Neural crest cell (in vitro differentiated cells): ENCODE results near the gene SYNE4. TPM values are rescaled to one million over a fixed set of nuclear protein-coding genes. Genes with fewer than 3 reads are reported as not detected.
"Not testable (repeated sequence)": the region's sequence is repeated elsewhere in the genome, so short reads cannot be mapped to it uniquely, and the experiment has no call there.

Source experiments
- DNase-seq: peaks from one replicate; pipeline ENCODE4 v3.0.0; 2021; ENCODE audit warnings: low read depth, mixed read lengths, low spot score
- H3K27ac Mint-ChIP-seq: one replicate; pipeline ENCODE4 v1.8.0; 2021; ENCODE audit warnings: mild to moderate bottlenecking, mixed read lengths; ENCODE audit not compliant: unreplicated experiment
- H3K27me3 Mint-ChIP-seq: 2 replicates; pipeline ENCODE4 v1.8.0; 2021; ENCODE audit warnings: low read depth, mild to moderate bottlenecking, mixed read lengths
- H3K36me3 Mint-ChIP-seq: 2 replicates; pipeline ENCODE4 v1.8.0; 2021; ENCODE audit warnings: low read depth, mild to moderate bottlenecking, mixed read lengths
- H3K4me1 Mint-ChIP-seq: 2 replicates; pipeline ENCODE4 v1.8.0; 2021; ENCODE audit warnings: mixed read lengths
- H3K4me3 Mint-ChIP-seq: one replicate; pipeline ENCODE4 v1.8.0; 2021; ENCODE audit warnings: mild to moderate bottlenecking, mixed read lengths
- H3K9me3 Mint-ChIP-seq: 2 replicates; pipeline ENCODE4 v1.8.0; 2021; ENCODE audit warnings: mixed read lengths
- total RNA-seq: library from RNA; stranded (reverse); gene quantifications from 2 replicates; pipeline ENCODE4 v1.2.1, GENCODE V29; 2021
- TF ChIP-seq, protein P1 (sequence below): fragments of 200-600 bp; sonication (generic); conservative IDR thresholded peaks from 2 replicates; pipeline ENCODE4 v1.5.0; 2021; ENCODE audit warnings: antibody characterized with exemption, mild to moderate bottlenecking

Gene SYNE4
- total RNA-seq, 1 donor from 2014 or later, result 0.54 TPM

DNA sequence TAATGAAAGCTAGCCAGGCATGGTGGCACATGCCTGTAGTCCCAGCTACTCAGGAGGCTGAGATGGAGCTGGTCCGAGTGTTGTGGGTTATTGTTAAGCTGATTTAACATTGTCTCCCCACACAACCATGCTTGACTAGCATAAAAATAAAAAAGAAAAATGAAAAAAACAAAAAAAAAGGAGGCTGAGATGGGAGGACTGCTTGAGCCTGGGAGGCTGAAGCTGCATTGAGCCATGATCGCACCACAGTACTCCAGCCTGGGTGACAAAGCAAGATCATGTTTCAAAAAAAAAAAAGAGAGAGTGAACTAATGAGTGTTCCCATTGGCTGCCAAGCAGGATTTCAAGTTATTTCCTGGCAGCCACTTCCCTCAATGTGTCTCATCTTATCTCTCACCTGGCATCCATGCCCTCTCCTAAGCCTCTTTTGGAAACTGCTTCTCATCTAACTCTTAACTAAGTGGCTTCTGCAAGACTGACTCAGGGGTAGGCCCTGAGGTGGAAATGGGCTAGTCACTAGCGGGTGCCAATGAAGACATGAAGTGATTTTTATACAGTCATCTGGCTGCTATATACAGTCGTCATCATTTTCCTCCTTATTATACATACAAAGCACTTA lies 40.6 kb upstream of the SYNE4 start:
- H3K27ac Mint-ChIP-seq, result no peak overlapping the region
- H3K4me3 Mint-ChIP-seq, result no peak overlapping the region
- TF ChIP-seq, protein P1, sequence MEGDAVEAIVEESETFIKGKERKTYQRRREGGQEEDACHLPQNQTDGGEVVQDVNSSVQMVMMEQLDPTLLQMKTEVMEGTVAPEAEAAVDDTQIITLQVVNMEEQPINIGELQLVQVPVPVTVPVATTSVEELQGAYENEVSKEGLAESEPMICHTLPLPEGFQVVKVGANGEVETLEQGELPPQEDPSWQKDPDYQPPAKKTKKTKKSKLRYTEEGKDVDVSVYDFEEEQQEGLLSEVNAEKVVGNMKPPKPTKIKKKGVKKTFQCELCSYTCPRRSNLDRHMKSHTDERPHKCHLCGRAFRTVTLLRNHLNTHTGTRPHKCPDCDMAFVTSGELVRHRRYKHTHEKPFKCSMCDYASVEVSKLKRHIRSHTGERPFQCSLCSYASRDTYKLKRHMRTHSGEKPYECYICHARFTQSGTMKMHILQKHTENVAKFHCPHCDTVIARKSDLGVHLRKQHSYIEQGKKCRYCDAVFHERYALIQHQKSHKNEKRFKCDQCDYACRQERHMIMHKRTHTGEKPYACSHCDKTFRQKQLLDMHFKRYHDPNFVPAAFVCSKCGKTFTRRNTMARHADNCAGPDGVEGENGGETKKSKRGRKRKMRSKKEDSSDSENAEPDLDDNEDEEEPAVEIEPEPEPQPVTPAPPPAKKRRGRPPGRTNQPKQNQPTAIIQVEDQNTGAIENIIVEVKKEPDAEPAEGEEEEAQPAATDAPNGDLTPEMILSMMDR, result no peak
- H3K9me3 Mint-ChIP-seq, result no peaks in the 10 kb centered on the region
- H3K27me3 Mint-ChIP-seq, result no peaks in the 10 kb centered on the region
- no peak for DNase-seq
- peaks cover 19% of the 10 kb centered on the region for H3K4me1 Mint-ChIP-seq
- H3K36me3 Mint-ChIP-seq, result peaks cover 3% of the 10 kb centered on the region

DNA sequence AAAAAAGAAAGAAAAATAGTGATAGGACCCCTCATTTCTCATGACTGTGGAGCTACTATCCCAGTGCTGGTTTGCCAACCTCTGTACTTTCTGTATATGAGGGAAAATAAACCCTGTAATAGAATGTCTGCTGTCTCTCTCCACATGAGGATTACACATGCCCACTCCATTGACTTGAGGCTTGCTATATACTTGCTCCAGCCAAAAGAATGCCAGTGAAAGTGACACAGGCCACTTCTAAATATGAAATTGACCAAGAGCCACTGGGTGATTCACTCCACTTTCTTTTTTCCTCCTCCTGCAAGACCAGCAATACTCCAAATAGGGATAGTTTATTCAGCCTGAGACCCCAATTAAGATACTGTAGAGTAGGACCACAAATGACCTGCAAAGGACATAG lies 39.2 kb upstream of the SYNE4 start:
- Mint-ChIP-seq H3K9me3 (no peaks in the 10 kb centered on the region), H3K36me3 (peaks cover 3% of the 10 kb centered on the region), H3K27ac (no peak overlapping the region), H3K4me1 (peaks cover 9% of the 10 kb centered on the region), H3K4me3 (peak overlapping the region; percentile 44), H3K27me3 (no peaks in the 10 kb centered on the region)
- TF ChIP-seq, protein P1, result no peak
- no peak for DNase-seq

DNA sequence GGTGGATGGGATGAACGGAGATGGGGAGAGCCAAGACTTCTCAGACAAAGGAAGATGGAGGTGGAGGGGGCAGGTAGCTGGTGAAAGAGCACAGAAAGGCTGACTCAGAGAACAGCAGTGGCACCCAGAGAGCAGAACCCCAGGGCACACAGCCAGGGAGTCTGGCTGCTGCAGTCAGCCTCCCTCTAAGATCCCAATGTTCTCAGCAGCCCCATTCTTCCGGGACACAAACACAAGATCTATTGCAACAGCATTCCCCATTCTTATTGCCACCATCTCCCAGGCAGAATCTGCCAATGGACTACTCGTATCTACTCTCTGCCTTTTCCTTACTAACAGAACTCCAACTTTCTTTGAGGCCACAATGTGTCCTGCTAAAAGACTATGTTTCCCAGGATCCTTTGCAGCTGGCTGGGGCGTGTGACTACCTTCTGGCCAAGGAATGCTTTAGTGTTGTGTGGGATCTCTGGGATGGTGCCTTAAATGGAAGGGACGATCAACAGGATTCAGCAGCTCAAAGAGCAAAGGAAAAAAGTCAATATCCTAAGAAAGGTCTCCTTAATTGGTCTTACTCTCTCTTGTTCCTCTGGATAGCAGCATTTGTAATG lies 37.9 kb upstream of the SYNE4 start:
- no peaks in the 10 kb centered on the region for H3K27me3 Mint-ChIP-seq
- TF ChIP-seq, protein P1, result no peak
- H3K4me3 Mint-ChIP-seq, result no peak overlapping the region
- H3K36me3 Mint-ChIP-seq, result peaks cover 3% of the 10 kb centered on the region
- H3K4me1 Mint-ChIP-seq, result peaks cover 8% of the 10 kb centered on the region
- H3K27ac Mint-ChIP-seq, result no peak overlapping the region
- no peak for DNase-seq
- no peaks in the 10 kb centered on the region for H3K9me3 Mint-ChIP-seq

DNA sequence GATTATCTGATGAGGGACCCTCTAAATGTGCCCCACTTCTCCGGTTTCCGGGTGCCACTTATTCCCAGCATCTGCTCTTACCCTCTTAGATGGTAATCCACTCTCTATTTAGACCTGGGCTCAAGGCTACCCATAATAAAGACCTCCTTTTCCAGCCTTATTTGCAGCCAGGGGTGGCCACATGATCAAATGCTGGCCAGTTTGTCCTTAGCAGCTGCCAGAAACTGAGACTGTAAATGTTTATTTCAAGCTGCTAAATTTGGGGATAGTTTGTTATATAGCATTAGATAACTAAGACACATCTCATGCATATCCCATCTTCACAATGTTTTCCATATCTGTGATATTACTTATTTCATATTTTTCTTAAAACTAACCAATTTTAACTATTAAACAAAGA lies 35.3 kb upstream of the SYNE4 start:
- no peak for DNase-seq
- Mint-ChIP-seq H3K4me1 (no peaks in the 10 kb centered on the region), H3K4me3 (no peak overlapping the region), H3K36me3 (peaks cover 3% of the 10 kb centered on the region), H3K9me3 (no peaks in the 10 kb centered on the region), H3K27ac (no peak overlapping the region), H3K27me3 (no peaks in the 10 kb centered on the region)
- TF ChIP-seq, protein P1, result no peak

DNA sequence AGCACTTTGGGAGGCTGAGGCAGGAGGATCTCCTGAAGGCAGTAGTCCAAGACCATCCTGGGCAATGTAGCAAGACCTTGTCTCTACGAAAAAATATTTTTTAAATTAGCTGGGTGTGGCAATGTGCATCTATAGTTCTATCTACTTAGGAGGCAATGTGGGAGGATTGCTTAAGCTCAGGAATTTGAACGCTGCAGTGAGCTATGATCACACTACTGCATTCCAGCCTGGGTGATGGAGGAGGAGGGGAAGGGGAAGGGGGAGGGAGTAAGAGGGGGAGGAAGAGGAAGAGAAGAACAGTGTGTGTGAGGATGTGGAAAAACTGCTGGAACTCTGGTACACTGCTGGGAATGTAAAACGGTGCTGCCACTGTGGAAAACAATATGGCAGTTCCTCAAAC lies 33.2 kb upstream of the SYNE4 start:
- H3K27ac Mint-ChIP-seq, result no peak overlapping the region
- H3K9me3 Mint-ChIP-seq, result no peaks in the 10 kb centered on the region
- H3K27me3 Mint-ChIP-seq, result no peaks in the 10 kb centered on the region
- H3K4me3 Mint-ChIP-seq, result peak overlapping the region; percentile 47
- DNase-seq, result no peak
- no peaks in the 10 kb centered on the region for H3K4me1 Mint-ChIP-seq
- TF ChIP-seq, protein P1, result no peak
- peaks cover 3% of the 10 kb centered on the region for H3K36me3 Mint-ChIP-seq

DNA sequence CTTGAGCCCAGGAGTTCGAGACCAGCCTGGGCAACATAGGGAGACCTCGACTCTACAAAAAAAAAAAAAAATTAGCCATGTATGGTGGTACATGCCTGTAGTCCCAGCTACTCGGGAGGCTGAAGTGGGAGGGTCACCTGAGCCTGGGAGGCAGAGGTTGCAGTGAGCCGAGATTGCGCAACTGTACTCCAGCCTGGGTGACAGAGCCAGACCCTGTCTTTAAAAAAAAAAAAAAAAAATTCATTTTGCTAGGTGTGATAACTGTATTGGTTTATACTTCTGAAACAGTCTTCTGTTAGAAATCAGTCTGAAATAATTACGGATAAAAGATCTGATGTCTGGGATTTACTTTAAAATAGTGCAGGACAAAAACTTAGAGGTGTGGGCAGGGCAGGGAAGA lies 32.5 kb upstream of the SYNE4 start:
- not testable (repeated sequence) for DNase-seq, H3K27me3 Mint-ChIP-seq, H3K27ac Mint-ChIP-seq, H3K4me1 Mint-ChIP-seq, H3K9me3 Mint-ChIP-seq, H3K36me3 Mint-ChIP-seq
- H3K4me3 Mint-ChIP-seq, result peak overlapping the region; percentile 47
